Activated CD8-positive, alpha-beta memory T cell treated with anti-CD3 and anti-CD28 coated beads for 36 hours (primary cell): ENCODE measurements around the gene PSPH. TPM values are rescaled to one million over a fixed set of nuclear protein-coding genes. Genes with fewer than 3 reads are reported as not detected.
"Not testable (repeated sequence)": the region's sequence is repeated elsewhere in the genome, so short reads cannot be mapped to it uniquely, and the experiment has no call there.

ENCODE experiments used
- CTCF ChIA-PET: fragments of 350-600 bp; sonication (Branson Sonifier 250); formaldehyde crosslinking; loops from one replicate; lab custom pipeline; 2021; ENCODE audit warnings: antibody characterized with exemption; lab: Charles Lee
- POLR2A ChIA-PET: fragments of 350-600 bp; sonication (Branson Sonifier 250); formaldehyde crosslinking; loops from one replicate; lab custom pipeline; 2021; ENCODE audit warnings: antibody characterized with exemption; lab: Charles Lee
- total RNA-seq, 2 experiments: library from RNA; stranded (reverse); gene quantifications; one replicate each; pipeline ENCODE4 v1.2.3, GENCODE V29; 2021

The PSPH gene
- total RNA-seq, 2 experiments from 2014 or later = 36.6 to 39.5 TPM

DNA sequence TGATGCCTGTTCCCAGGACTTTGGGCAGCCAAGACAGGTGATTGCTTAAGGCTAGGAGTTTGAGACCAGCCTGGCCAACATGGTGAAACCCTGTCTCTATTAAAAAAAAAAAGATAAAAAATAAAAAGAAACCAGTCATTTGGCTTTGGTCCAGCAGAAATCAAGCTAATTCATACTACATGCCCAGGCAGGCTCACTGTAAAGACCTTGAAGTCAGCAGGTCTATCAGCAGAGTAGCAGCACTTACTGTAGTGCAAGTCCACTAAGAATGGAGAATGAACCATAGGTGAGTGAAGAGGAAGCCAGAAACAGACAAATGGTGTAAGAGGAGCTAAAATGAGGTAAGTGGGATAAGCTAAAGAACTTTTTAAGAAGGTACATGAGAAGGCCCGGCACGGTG, 24.7 kb downstream of the PSPH start:
- ChIA-PET POLR2A (no interaction called here), CTCF (interaction anchor here (0.7 to 0.9 kb wide), 2 partner anchors 26 to 92 kb away, joined by 3 to 8 read pairs; no protein-coding TSS in a partner anchor)

DNA sequence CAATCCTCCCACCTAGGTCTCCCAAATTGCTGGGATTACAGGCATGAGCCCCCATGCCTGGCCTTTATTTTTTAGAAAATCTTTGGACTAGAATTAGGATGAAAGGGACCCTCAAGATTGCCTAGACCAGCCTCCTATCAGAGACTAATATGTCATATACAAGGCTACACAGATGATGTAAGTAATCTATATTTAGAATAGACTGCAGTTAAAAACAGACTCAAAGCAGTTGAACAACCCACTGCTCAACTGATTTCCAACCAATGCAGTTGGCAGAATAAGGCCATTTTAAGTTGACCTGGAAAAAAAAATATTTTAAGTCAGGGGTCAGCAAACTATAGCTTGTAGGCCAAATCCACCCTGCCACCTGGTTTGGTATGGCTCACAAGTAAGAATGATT, 27.7 kb downstream of the PSPH start:
- ChIA-PET CTCF (no interaction called here), POLR2A (interaction anchor here (1.0 kb wide), 1 partner anchor 12 kb away, joined by 3 read pairs; no protein-coding TSS in a partner anchor)

- POLR2A ChIA-PET = no interaction called here
Measured at GRCh38 chr7:56019501-56019900, 31.7 kb downstream of the PSPH start.

DNA sequence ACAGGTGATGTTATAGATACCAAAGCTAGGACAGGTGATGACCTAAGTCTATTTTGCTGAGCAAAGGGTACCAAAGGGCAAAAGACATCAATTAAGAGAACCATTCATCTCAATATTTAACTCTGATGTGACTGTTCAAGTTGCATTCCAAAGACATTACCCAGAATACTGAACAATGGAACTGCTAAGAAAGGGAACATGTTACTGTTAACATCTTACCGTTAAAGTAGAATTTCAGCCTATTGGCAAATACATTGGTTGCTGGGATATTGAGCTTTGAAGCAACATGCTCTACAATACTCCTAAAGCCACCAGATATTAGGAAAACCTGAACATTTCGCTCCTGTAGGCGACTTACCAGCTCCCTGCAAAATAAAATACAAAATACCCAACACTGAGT, 34.2 kb downstream of the PSPH start:
- POLR2A ChIA-PET = not testable (repeated sequence)
- CTCF ChIA-PET = interaction anchor here (0.6 kb wide), 1 partner anchor 236 kb away, joined by 3 read pairs; no protein-coding TSS in a partner anchor

More at GRCh38 chr7:56019501-56019900, 31.7 kb downstream of the PSPH start:
- CTCF ChIA-PET = interaction anchor here (1.6 kb wide), 1 partner anchor 55 kb away, joined by 5 read pairs; no protein-coding TSS in a partner anchor

GRCh38 chr7:56009695-56010094, 41.5 kb downstream of the PSPH start:
- POLR2A ChIA-PET = no interaction called here
- CTCF ChIA-PET = no interaction called here

DNA sequence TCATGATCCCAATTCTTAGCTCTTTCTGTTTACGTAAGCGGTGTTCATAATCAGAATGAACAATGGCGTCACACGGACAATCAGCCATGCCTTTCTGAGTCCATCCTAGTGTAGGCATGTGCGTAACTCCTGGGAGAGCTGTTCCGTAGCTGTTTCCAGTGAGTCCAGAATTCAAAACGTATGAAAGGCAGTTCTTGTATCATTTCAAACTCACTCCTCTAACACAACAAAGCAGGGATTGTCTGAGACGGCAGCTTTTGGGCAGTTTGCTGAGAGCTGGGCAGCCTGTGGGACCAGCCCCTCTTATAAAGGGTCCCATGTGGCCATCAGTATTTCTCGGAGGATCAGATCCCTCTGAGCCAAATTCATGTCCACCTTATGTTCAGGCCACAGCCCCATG, 43.4 kb downstream of the PSPH start:
- ChIA-PET CTCF (interaction anchor here (0.6 kb wide), 1 partner anchor 57 kb away, joined by 6 read pairs; no protein-coding TSS in a partner anchor), POLR2A (no interaction called here)

DNA sequence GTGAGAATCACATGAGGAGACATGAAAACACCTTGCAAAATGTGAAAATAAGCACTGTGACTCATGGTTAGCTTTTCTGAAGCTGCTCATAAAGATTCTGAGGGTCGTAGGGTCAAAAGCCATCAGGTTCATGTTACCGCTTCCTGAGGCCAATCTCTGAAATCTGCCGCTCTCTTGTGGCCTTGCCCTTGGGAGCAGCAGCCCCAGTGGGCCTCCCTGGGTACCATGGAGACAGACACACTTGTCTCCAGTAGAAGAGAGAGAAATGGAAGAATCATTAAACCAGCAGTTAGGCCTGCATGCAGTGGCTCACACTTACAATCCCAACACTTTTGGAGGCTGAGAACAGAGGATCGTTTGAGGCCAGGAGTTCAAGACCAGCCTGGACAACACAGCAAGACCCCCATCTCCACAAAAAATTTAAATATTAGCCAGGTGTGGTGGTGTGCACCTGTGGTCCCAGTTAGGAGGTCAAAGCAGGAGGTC, 44.0 kb downstream of the PSPH start:
- ChIA-PET CTCF (interaction anchor here (0.6 kb wide), 1 partner anchor 58 kb away, joined by 6 read pairs; no protein-coding TSS in a partner anchor), POLR2A (interaction anchor here (0.7 to 0.8 kb wide), 2 partner anchors 58 to 64 kb away, joined by 5 to 12 read pairs; no protein-coding TSS in a partner anchor)

GRCh38 chr7:56003749-56004148, 47.5 kb downstream of the PSPH start:
- CTCF ChIA-PET = interaction anchor here (0.9 kb wide), 1 partner anchor 362 kb away, joined by 3 read pairs; no protein-coding TSS in a partner anchor
- POLR2A ChIA-PET = interaction anchor here (0.6 kb wide), 1 partner anchor 71 kb away, joined by 5 read pairs; no protein-coding TSS in a partner anchor

- CTCF ChIA-PET = no interaction called here
- POLR2A ChIA-PET = no interaction called here
Measured at GRCh38 chr7:55996856-55997500, 54.3 kb downstream of the PSPH start.

DNA sequence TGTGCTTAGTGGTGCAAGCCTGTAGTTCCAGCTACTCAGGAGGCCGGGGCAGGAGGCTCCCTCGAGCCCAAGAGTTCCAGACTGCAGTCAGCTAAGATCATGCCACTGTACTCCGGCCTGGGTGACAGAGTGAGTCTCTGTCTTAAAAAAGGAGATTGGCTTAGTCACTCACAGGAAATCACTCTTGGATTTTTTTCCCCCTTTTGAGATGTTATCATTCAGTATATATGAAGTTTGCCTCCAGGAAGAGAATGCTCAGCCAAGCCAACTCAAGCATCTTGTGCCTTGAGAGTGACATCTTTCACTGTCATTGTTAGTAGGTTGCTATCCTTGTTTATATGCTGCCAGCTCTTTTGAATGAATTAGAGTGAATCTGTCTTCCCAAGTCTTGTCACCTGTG, 58.9 kb downstream of the PSPH start:
- ChIA-PET POLR2A (no interaction called here), CTCF (no interaction called here)

- ChIA-PET CTCF (no interaction called here), POLR2A (no interaction called here)
Measured at GRCh38 chr7:55983537-55983936, 67.7 kb downstream of the PSPH start.

GRCh38 chr7:55980266-55980665, 71.0 kb downstream of the PSPH start:
- ChIA-PET POLR2A (no interaction called here), CTCF (no interaction called here)

DNA sequence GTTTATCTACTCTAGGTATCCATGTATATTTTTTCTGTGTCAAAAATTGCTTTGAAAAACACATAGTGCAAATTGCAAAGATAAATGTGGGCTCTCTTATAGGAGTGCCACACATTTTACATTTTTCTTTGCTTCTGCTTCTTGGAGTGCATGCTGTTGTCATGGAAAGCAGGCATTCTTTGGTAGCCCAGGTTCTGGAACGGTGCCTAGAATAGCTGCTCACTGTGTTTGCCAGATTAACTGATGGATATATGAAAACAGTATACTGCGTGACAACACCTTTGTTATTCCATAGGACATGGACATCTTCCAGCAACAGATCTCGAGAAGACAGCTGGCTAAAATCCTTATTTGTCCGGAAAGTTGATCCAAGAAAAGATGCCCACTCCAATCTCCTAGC, 73.4 kb downstream of the PSPH start:
- POLR2A ChIA-PET = no interaction called here
- CTCF ChIA-PET = no interaction called here

DNA sequence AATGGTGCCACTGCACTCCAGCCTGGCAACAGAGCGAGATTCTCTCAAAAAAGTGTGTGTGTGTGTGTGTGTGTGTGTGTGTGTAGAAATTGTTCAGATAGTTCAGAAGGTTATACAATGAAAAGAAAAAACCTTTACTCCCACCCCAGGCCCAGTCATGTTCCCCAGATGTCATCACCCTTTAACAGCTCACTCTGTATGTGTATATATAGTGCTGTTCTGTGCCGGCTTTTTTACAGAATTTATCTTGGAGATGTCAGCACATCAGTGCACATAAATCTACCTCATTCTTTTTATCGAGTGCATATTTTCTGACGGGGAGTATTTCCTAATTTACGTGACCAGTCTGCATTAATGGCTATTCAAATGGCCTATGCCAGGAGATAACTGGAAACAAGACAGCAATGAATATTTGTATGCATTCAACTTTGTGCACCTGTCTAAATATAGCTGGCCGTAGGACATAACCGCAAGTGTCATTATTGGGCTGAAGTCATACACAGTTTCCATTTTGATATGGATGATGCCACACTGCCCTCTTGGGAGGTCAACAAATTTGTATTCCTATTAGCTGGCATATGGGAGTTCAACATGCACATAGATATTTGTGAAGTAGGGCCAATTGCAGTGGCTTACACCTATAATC, 75.1 kb downstream of the PSPH start:
- POLR2A ChIA-PET = no interaction called here
- CTCF ChIA-PET = no interaction called here

- CTCF ChIA-PET = no interaction called here
- POLR2A ChIA-PET = interaction anchor here (0.6 kb wide), 1 partner anchor 22 kb away, joined by 7 read pairs; the partner anchor contains the start of gene MRPS17
Measured at GRCh38 chr7:55973747-55974250, 77.4 kb downstream of the PSPH start.

DNA sequence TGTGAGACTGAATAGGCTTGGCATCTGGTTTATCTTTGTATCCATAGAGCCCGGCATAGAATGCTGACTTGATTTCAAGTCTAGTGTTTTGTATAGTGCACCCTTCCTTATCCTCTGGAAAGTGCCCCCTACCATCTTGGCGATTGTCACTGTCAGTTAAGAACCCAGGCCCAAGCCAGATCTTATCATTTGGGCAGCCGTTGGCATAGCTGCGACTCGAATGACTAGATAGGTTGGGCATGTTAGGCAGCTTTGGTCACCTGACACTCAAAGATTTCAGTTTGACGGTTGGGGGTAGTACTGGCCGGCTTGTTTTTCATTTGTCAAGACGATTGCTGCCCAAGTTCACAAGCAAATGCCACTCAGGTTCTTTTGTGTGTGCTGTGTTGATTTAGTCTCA, 80.3 kb downstream of the PSPH start:
- POLR2A ChIA-PET = no interaction called here
- CTCF ChIA-PET = no interaction called here

DNA sequence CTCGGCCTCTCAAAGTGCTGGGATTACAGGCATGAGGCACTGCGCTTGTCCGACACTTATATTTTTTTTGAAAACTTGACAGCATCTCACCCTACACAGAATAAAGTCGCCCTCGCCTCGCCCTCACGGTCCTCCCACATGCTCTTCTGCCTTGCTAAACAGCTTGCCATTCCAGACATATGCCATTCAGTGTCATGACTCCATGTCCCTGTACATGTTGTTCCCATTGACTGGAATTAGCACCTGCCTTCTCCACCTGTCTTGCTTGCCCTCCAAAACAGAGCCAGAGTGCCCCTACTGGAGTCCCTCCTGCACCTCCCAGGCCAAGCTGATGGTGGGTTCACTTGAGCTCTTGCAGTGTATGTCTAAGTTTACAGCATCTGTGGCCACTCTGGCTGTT, 80.7 kb downstream of the PSPH start:
- ChIA-PET POLR2A (interaction anchor here (0.7 kb wide), 1 partner anchor 661 kb away, joined by 3 read pairs; no protein-coding TSS in a partner anchor), CTCF (no interaction called here)

- ChIA-PET CTCF (no interaction called here), POLR2A (no interaction called here)
Measured at GRCh38 chr7:55969391-55969790, 81.9 kb downstream of the PSPH start.

DNA sequence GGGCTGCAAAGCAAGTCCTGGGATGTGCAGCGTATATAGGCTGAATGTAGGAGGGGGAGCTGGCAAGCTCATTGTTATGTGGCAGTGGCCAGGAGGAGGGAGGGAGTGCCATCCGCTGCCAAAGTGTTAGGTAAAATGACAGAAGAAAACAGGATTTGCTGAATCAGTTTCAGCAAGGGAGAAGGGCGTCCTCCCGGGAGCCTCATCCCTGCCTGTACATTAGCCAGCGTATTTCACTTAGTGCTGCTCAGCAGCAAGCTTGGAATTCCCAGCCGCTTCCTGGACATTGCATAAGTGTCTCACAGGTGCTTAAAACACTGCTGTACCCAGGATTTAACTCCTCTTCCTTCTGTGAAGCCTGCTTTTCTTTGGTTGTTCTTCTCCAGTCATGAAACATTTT, 84.4 kb downstream of the PSPH start:
- POLR2A ChIA-PET = no interaction called here
- CTCF ChIA-PET = interaction anchor here (0.5 to 1.3 kb wide), 2 partner anchors 51 to 711 kb away, joined by 3 read pairs; no protein-coding TSS in a partner anchor
